Stimulated activated CD8-positive, alpha-beta memory T cell treated with anti-CD3 and anti-CD28 coated beads, Interleukin-2, amount 100 ng/mL, for 1 hour (primary cell): ENCODE measurements around the gene FAM131A.
"Not testable (repeated sequence)": the region's sequence is repeated elsewhere in the genome, so short reads cannot be mapped to it uniquely, and the experiment has no call there.

Experiments
- DNase-seq, 2 donors: peaks; one replicate each; pipeline ENCODE4 v3.0.0-alpha.2; 2020; ENCODE audit warnings: low read depth in 2 of 2

FAM131A gene

DNA sequence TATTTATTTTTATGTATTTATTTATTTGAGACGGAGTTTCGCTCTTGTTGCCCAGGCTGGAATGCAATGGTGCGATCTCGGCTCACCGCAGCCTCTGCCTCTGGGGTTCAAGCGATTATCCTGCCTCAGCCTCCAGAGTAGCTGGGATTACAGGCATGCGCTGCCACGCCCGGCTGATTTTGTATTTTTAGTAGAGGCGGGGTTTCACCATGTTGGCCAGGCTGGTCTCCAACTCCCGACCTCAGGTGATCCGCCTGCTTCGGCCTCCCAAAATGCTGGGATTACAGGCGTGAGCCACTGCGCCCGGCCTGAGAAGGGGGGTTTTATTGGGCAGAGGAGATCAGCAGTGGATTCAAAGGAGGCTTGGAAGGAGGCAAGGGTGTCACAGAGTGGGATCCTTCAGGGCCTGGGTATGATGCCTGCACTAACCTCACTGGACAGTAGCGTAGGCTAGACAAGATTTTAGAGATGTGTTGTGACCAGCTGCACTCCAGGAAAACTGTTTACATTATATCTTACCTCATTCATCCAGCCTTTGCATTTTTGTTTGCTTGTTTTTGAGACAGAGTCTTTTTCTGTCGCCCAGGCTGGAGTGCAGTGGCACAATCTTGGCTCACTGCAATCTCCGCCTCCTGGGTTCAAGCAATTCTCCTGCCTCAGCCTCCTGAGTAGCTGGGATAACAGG lies 2.2 kb downstream of the FAM131A start:
- DNase-seq = not testable (repeated sequence)

DNA sequence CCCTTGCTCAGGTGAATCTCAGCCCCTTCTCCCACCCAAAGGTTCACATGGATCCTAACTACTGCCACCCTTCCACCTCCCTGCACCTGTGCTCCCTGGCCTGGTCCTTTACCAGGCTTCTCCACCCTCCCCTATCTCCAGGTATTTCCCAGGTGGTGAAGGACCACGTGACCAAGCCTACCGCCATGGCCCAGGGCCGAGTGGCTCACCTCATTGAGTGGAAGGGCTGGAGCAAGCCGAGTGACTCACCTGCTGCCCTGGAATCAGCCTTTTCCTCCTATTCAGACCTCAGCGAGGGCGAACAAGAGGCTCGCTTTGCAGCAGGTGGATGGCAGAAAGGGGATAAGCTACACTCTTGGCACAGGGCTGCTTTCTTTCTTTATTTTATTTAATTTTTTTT lies 4.5 kb downstream of the FAM131A start:
- no peak for DNase-seq

DNA sequence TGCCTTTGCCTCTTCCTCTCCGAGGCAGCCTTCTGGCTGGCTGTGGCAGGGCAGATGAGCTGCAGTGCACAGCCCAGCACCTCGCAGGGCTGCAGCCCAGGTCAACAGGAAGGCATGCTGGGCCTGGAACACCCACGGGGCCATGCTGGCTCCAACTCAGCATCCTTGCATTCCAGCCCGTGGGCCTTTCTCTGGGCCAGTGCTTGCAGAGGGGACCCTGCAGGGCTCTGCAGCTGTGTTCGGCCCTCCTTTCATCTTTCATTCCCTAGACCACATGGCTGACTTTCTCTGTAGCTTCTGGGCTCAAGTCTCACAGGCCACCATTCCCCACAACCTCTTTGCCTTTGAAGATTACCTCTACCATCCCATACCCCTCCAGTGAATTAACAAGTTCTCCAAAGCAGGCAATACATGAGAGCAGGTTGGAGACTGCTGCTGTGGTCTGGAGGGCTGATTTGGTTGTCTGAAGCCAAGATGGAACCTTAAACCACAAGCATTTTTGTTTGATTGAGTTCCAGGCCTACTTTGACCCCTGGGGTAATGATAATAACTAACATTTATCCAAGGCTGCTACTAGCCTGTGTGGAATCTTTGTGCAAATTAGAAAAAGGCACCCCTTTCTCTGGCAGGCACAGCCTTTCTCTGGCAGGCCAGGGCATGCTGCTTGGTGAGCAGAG lies 5.9 kb downstream of the FAM131A start:
- no peak for DNase-seq

DNA sequence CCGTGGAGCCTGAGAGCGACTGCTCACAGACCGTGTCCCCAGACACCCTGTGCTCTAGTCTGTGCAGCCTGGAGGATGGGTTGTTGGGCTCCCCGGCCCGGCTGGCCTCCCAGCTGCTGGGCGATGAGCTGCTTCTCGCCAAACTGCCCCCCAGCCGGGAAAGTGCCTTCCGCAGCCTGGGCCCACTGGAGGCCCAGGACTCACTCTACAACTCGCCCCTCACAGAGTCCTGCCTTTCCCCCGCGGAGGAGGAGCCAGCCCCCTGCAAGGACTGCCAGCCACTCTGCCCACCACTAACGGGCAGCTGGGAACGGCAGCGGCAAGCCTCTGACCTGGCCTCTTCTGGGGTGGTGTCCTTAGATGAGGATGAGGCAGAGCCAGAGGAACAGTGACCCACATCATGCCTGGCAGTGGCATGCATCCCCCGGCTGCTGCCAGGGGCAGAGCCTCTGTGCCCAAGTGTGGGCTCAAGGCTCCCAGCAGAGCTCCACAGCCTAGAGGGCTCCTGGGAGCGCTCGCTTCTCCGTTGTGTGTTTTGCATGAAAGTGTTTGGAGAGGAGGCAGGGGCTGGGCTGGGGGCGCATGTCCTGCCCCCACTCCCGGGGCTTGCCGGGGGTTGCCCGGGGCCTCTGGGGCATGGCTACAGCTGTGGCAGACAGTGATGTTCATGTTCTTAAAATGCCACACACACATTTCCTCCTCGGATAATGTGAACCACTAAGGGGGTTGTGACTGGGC lies 7.3 kb downstream of the FAM131A start:
- DNase-seq = no peak

DNA sequence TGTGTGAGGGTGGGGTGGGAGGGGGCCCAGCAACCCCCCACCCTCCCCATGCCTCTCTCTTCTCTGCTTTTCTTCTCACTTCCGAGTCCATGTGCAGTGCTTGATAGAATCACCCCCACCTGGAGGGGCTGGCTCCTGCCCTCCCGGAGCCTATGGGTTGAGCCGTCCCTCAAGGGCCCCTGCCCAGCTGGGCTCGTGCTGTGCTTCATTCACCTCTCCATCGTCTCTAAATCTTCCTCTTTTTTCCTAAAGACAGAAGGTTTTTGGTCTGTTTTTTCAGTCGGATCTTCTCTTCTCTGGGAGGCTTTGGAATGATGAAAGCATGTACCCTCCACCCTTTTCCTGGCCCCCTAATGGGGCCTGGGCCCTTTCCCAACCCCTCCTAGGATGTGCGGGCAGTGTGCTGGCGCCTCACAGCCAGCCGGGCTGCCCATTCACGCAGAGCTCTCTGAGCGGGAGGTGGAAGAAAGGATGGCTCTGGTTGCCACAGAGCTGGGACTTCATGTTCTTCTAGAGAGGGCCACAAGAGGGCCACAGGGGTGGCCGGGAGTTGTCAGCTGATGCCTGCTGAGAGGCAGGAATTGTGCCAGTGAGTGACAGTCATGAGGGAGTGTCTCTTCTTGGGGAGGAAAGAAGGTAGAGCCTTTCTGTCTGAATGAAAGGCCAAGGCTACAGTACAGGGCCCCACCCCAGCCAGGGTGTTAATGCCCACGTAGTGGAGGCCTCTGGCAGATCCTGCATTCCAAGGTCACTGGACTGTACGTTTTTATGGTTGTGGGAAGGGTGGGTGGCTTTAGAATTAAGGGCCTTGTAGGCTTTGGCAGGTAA lies 8.1 kb downstream of the FAM131A start:
- DNase-seq = no peak

DNA sequence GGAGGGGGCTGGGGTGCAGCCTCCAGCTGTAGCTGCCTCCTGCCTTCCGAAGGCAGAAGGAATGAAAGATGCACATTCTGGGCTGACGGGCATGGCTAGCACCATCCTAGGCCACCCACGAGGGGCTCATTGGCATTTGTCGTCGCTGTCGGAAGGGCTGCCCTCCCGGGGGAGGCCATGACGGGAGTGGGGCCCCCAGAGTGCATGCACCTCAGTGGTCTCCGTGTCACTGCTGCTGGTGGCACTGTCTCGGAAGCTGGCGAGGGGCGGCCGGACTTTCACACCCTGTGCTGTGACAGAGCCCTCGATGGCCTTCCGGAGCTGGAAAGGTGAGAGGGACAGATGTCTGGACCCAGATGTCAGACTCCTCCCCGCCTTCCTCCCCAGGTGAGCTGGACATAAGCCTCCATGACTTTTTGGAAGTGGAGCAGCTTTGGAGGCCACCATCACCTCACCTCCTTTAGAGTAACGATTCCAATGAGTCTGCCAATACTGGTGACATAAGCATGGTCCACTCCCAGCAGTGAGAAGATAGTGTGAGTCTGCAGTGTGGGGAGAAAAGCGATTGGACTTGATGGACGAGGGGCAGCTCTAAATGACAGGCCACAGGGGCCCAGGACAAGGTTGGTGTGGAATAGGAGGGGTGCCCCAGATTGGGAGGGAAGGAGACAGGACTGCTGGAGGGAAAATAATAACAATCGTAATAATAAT lies 9.2 kb downstream of the FAM131A start:
- DNase-seq = no peak

DNA sequence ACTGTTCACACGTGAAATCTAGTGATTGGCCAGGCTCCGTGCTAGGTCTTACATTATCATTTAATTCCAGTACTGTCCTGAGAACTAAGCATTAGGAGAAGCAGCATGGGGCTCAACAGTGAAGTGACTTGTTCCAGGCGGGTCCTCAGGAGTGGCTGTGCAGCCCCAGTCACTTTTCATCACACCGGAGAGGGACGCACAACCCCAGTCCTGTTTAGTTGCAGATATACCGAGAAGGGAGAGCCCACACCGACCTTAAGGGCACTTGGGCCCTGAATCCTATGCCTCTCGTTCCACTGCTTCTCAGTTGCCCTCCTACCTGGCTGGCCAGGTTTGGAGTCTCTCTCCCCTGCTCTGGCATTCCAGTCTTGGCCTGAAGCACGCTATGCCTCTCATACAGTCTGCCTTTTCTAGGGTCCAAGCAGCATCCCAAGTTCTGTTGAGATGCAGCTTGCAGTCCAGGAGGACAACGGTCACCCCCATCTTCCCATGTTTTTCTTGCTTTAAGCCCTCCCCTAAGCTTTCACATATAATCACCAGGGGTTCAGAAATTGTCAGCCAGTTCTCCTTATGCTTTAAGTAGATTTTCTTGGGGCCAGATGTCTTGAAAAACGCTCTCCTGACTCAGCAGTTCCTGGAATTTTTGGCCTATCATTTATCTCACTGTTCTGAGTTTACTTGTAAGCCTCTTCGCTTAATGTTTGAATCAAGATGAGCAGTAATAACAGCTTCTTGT lies 10.1 kb downstream of the FAM131A start:
- DNase-seq = no peak

DNA sequence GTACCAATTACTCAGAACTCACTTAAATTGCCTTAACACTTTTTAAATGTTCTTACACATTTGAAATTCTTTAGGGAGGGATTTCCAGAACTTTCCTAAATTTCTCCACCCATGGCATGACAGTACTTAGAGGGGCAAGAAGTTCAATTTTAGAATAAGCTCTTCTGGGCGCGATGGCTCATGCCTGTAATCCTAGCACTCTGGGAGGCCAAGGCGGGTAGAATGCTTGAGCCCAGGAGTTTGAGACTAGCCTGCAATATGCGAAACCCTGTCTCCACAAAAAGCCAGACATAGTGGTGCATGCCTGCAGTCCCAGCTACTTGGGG lies 10.6 kb downstream of the FAM131A start:
- no peak for DNase-seq

DNA sequence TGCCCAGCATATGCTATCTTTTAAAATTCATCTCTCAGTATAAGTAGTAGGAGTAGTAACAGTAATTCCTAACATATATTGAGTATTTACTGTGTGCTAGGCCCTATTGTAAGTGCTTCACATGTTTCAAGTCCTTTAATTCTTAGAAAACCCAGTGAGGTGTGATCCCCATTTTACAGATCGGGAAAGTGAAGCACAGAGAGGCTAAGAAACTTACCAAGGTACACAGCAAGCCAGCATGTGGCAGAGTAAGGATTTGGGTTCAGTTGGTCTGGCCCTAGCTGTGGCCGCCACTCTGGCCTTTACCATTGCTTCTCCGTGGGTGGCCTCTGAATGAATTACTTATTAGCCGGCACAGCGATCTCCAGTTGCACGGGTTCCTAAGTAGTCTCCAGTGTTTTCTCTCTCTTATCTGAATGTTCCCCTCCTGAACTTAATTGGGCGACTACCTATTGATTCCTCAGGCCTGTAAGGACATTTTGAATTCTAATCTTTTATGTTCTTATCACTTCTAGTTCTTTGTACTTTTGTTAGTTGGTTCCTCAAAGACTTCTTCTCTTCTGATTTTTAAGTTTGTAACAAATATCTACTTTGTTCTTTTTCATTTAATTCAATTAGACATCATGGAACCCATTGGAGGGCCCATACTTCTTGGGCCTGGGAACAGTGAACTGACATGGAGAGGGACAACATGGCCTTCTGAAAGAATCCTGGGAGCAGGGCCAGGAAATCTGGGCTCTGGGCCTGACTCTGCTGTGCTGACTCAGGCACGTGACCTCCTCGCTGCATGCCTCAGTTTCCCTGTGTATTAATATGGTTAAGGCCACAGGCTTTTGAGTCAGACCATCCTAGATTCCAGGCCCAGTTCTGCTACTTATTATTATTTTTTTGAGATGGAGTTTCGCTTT lies 12.4 kb downstream of the FAM131A start:
- no peak for DNase-seq

DNA sequence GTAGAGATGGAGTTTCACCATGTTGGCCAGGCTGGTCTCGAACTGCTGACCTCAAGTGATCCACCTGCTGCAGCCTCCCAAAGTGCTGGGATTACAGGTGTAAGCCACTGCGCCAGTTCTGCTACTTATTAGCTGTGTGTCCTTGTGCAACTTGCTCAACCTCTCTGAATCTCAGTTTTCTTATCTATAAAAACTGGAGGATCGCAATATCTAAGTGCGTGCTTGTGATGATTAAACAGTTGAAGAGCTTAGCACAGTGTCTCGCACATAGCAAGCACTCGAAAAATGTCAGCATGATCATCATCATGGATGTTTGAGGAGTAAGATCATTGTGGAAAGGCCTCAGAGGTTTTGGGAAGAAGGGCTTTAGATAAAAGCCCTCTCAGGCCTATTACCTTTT lies 13.2 kb downstream of the FAM131A start:
- DNase-seq = no peak

DNA sequence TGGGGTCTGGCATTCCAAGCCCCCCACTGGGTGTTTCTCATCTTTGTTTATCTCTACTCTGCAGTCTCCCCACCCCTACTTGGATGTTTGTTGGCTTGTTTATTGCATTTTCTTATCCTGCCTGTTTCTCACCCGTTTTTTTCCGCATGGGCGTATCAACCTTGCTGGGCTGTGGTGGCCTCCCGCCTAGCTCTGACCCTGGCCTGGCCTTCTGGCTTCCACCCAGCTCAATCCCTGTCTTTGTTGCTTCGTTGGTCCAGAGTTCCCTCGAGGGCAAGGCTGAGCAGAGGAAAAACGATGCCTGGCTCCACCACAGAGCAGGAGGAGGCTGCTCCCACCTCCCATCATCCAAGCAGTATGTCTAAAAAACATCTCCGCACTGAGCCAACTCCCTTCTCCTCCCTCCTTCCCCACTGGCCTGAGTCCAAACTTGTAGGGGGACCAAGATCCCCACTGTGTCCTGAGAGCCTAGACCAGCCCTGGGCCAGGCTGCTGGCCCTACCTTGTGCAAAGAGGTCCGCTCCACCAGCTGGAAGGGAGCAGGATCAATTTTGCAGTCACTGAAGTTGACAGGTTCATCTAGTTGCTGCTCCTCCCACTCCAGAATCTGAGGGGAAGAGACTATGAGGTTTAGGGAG lies 14.2 kb downstream of the FAM131A start:
- no peak for DNase-seq

DNA sequence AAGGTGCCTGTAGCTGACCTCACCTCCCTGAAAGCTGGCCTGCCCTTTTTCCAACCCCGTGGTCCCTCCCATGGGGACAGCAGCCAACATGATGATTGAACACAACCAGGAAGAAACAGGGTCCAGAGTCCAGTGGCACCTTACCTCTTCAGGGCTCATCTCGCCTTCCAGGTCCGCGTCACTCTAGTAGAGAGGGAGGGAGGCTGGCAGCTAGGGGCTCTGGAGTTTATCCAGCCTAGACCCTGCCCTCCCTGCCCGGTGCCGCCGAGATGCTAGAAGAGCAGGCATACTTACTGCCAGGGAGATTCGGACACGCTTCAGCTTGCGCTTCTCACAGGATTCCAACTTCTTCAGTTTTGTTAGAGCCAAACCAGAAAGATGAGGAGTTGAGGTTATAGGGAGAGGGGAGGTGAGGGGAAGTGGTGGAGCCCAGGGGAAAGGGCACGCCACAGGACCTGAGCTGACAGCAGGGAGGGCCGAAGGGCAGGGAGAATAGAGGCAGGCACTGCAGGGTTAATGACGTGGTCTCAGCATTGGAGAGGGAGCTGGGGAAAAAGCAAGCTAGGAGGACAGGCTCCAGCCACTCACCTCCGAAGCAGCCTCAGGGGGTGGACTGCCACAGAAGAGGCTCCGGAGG lies 14.9 kb downstream of the FAM131A start:
- no peak for DNase-seq

DNA sequence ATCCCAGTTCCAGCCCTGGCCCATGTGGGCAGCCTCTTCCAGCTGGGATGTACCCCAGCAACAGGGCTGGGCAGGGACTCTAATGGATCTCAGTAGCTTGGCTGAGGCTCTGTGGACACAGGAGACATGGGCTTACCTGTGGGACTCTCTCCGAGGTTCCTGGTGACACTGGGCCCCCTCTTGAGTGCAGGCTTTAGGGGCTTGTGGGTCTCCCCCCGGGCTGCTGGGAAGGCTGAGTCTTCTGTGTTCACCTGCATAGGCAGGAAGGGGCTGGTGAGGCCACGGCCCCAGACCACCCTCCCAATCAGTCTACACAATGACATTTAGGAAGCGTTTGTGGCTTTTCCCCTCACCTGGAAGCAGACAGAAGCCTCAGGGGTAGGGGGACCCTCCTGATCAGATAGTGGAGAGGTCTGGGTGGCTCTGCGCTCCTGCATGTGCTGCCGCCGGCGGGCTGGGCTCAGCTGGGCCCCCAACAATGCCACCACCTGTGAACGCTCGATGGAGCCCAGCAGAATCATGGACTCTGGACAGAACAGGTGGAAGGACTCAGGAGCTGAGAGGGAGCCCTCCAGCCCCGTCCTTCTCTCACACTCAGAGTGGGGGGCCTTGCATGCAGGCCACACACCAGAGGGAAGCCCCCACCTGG lies 15.6 kb downstream of the FAM131A start:
- DNase-seq = no peak

DNA sequence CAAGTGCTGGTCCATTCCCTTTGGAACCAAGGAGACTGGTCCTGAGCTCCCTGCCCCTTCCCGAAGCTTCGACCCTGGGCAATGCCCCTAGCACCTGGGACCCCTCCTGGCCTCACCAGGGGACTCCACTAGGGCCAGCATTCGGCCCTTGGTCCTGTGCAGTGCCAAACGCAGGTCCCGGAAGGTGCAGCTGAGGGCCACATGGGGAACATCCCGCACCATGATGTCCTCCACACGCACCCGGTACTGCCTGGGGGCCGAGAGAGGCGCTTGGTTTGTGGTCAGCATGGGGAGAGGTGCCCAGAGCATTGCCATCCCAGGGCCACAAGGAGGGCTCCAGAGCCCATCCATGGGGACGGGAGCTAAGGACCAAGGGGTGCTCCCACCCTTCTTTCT lies 16.1 kb downstream of the FAM131A start:
- DNase-seq = no peak

DNA sequence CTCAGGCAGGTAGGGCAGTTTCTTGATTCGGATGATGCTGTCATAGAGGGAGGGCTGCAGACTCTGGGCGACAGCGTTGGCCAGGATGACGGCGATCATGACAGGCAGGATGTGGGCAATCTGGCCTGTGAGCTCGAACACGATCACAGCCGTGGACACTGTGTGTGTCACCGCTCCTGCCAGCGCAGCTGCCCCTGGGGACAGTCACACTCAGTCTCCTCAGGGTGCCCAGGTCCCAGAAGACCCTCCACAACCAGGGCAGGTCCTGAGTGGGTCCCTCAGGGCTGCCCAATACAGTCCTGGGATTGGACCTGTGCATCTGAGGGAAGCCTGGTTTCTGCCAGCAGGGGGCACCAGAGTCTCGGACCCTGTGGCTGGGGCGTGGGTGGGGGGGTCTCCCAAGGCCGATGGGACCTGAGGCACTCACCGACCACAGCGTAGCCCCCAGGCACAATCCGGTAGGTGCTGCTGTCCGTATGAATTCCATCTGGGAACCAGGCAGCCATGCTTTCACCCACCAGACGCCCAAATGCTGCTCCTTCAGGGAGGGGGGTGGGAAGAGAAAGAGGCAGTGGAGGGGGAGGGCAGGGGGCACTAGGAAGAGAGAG lies 16.8 kb downstream of the FAM131A start:
- peak in 1 of 2 donors; percentile 43 for DNase-seq

DNA sequence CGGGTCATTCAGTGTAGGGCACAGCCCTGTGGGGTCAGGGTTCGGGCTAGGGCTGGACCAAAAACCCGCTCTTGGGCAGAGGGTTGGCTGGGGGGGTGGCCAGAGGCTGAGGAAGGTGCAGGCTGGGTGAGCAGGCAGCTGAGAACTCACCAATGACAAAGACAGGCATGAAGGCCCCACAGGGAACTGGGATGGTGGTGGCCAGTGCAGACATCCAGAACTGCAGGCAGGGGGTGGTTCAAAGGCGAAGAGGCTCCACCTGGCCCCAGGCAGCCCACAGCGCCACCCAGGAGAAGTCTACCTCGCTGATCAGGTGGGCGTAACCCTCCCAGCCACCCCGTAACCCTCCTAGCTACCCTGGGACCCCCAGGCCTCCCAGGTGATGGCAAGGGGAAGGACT lies 17.4 kb downstream of the FAM131A start:
- DNase-seq = no peak

DNA sequence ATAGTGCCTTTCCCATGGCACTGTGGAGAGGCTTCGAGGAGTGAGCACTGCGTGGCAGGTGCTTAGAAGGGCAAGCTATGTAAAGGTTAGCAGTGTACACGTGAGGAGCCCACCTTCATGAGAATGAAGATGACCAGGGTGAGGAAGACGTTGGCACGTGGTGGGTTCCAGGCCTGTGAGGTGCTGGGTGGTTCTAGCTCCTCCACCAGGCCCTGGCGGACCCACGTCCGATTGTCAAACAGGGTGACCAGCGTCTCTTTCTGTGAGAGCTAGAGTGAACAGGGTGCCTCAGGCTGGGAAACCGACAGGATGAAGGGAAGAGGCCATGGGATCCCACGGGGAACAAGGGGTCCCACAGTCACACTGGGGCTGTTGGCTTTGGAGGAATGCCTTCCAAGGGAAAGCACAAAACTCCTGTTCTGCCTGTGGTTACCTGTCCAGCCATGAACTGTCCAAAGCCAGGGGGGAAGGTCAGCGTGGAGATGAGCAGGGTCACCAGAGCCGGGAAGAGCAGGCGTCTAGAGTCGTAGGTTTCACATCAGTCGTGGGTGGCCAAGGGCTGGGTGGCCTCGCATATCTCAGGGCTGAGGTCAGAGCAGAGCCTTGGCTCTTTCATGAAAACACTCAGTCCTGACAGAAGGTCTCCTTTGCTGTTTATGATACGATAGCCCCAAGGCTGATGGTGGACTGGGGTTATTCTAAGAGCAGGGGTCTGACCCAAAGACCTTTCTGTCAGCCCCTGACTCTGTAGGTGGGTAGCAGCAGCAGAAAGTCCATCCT lies 18.1 kb downstream of the FAM131A start:
- DNase-seq = no peak
